HAP-1 (cell line): ENCODE results near the gene MTIF3.
"Not testable (repeated sequence)": the region's sequence is repeated elsewhere in the genome, so short reads cannot be mapped to it uniquely, and the experiment has no call there.

Experiments
- DNase-seq, 2 experiments: peaks; one replicate each; pipeline ENCODE4 v3.0.0-alpha.2; 2016 to 2020; ENCODE audit warnings: low spot score in 2 of 2
- H3K27me3 ChIP-seq: fragments of 250-450 bp; sonication (Bioruptor Pico); 2 replicates; pipeline ENCODE4 v1.5.1; 2020; ENCODE audit warnings: low read depth, mild to moderate bottlenecking, moderate library complexity
- H3K36me3 ChIP-seq: fragments of 250-450 bp; sonication (Bioruptor Pico); replicated peaks from 2 replicates; pipeline ENCODE4 v1.5.1; 2020; ENCODE audit warnings: mild to moderate bottlenecking
- H3K4me1 ChIP-seq: fragments of 250-450 bp; sonication (Bioruptor Pico); 2 replicates; pipeline ENCODE4 v1.5.1; 2020; ENCODE audit warnings: mild to moderate bottlenecking
- H3K4me3 ChIP-seq: fragments of 250-450 bp; sonication (Bioruptor Pico); 2 replicates; pipeline ENCODE4 v1.5.1; 2020; ENCODE audit warnings: mild to moderate bottlenecking, moderate library complexity
- H3K9me3 ChIP-seq: fragments of 250-450 bp; sonication (Bioruptor Pico); 2 replicates; pipeline ENCODE4 v1.5.1; 2020; ENCODE audit warnings: mild to moderate bottlenecking, moderate library complexity
- in situ Hi-C: fragments of 300-500 bp; cut with MboI; formaldehyde crosslinking; loops from 3 replicates; pipeline ENCODE4 v1.14.3; 2020; ENCODE audit warnings: low sequenced_read_pairs, inconsistent platforms, mixed read lengths

MTIF3 gene

GRCh38 chr13:27421101-27421871 is 29.1 kb downstream of the MTIF3 start:
- H3K36me3 ChIP-seq, result no peaks in the 10 kb centered on the region; the same call in 1 of the 2 replicates
- peaks cover 31% of the 10 kb centered on the region for H3K4me1 ChIP-seq
- DNase-seq, result peak; percentile 56 to 84
- no peak overlapping the region for H3K4me3 ChIP-seq
- no peaks in the 10 kb centered on the region for H3K27me3 ChIP-seq
- in situ Hi-C loops, result no loop called here
- H3K9me3 ChIP-seq, result no peaks in the 10 kb centered on the region

- DNase-seq, result no peak
- H3K9me3 ChIP-seq, result no peaks in the 10 kb centered on the region
- no peaks in the 10 kb centered on the region for H3K27me3 ChIP-seq
- no peak overlapping the region for H3K4me3 ChIP-seq
- in situ Hi-C loops, result no loop called here
- no peaks in the 10 kb centered on the region for H3K36me3 ChIP-seq
- peaks cover 17% of the 10 kb centered on the region for H3K4me1 ChIP-seq
These were observed 31.0 kb downstream of the MTIF3 start for GRCh38 chr13:27419328-27419727.

GRCh38 chr13:27415116-27415515 is 35.2 kb downstream of the MTIF3 start:
- DNase-seq, result no peak
- Histone ChIP-seq H3K4me3 (no peak overlapping the region), H3K27me3 (no peaks in the 10 kb centered on the region), H3K4me1 (no peaks in the 10 kb centered on the region), H3K36me3 (no peaks in the 10 kb centered on the region), H3K9me3 (no peaks in the 10 kb centered on the region)
- in situ Hi-C loops, result no loop called here

GRCh38 chr13:27411341-27411740 is 39.0 kb downstream of the MTIF3 start:
- H3K4me3 ChIP-seq, result no peak overlapping the region
- DNase-seq, result no peak
- in situ Hi-C loops, result no loop called here
- H3K36me3 ChIP-seq, result no peaks in the 10 kb centered on the region
- no peaks in the 10 kb centered on the region for H3K4me1 ChIP-seq
- H3K27me3 ChIP-seq, result no peaks in the 10 kb centered on the region
- H3K9me3 ChIP-seq, result no peaks in the 10 kb centered on the region

GRCh38 chr13:27409013-27409412 is 41.4 kb downstream of the MTIF3 start:
- in situ Hi-C loops, result no loop called here
- DNase-seq, result no peak
- no peaks in the 10 kb centered on the region for H3K27me3 ChIP-seq
- H3K36me3 ChIP-seq, result no peaks in the 10 kb centered on the region
- H3K4me1 ChIP-seq, result 0 out of 2 replicates have a peak, but pooled peaks cover 2% of the 10 kb centered on the region
- no peaks in the 10 kb centered on the region for H3K9me3 ChIP-seq
- H3K4me3 ChIP-seq, result no peak overlapping the region

- no peak overlapping the region for H3K4me3 ChIP-seq
- H3K9me3 ChIP-seq, result no peaks in the 10 kb centered on the region
- no peaks in the 10 kb centered on the region for H3K36me3 ChIP-seq
- no peak for DNase-seq
- no peaks in the 10 kb centered on the region for H3K27me3 ChIP-seq
- peaks cover 9% of the 10 kb centered on the region for H3K4me1 ChIP-seq
- in situ Hi-C loops, result no loop called here
These were observed 42.3 kb downstream of the MTIF3 start for GRCh38 chr13:27408074-27408473.

DNA sequence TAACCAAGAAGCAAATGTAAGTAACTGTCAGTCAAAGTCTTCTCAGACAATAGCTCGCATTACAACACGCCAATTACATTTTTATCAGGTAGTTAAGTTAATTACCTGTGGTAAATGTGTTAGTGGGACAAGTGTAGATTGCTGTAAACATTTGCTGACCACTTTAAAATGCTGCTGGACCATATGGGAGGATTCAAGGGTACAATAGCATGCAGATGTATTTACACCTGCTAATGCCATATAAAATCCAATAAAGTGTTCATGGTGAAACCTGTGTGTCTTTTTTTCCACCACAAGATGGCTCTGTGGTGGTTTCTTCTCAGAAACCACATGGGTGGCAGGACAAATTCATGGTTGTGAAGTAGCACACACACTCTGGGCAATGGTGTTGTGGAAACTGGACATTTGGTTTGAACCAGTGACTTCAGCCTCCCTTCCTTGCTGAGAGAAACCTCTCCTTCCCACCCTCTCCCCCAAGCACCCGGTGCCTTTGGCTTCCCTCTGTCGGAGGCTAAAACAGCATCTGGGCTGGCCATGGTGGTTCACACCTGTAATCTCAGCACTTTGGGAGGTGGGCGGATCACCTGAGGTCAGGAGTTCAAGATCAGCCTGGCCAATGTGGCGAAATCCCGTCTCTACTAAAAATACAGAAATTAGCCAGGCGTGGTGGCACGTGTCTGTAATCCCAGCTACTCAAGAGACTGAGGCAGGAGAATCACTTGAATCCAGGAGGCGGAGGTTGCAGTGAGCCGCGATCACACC is 44.0 kb downstream of the MTIF3 start:
- H3K27me3 ChIP-seq, result no peaks in the 10 kb centered on the region
- peak; percentile 33 to 44 for DNase-seq
- in situ Hi-C loops, result no loop called here

GRCh38 chr13:27405546-27406134 is 44.7 kb downstream of the MTIF3 start:
- H3K4me3 ChIP-seq, result no peak overlapping the region
- in situ Hi-C loops, result no loop called here
- DNase-seq, result no peak
- no peaks in the 10 kb centered on the region for H3K9me3 ChIP-seq
- H3K36me3 ChIP-seq, result no peaks in the 10 kb centered on the region
- H3K27me3 ChIP-seq, result no peaks in the 10 kb centered on the region
- peaks cover 16% of the 10 kb centered on the region for H3K4me1 ChIP-seq

More for the DNA sequence above, 44.0 kb downstream of the MTIF3 start:
- no peaks in the 10 kb centered on the region for H3K36me3 ChIP-seq
- no peaks in the 10 kb centered on the region for H3K9me3 ChIP-seq
- no peak overlapping the region for H3K4me3 ChIP-seq
- H3K4me1 ChIP-seq, result peaks cover 16% of the 10 kb centered on the region

- Histone ChIP-seq H3K4me3 (no peak overlapping the region), H3K27me3 (no peaks in the 10 kb centered on the region), H3K36me3 (no peaks in the 10 kb centered on the region), H3K4me1 (peaks cover 16% of the 10 kb centered on the region), H3K9me3 (no peaks in the 10 kb centered on the region)
- in situ Hi-C loops, result no loop called here
- no peak for DNase-seq
These were observed 45.7 kb downstream of the MTIF3 start for GRCh38 chr13:27404680-27405079.

GRCh38 chr13:27403727-27404385 is 46.5 kb downstream of the MTIF3 start:
- Histone ChIP-seq H3K9me3 (no peaks in the 10 kb centered on the region), H3K4me3 (no peak overlapping the region), H3K36me3 (no peaks in the 10 kb centered on the region), H3K4me1 (peaks cover 16% of the 10 kb centered on the region), H3K27me3 (no peaks in the 10 kb centered on the region)
- DNase-seq, result no peak
- in situ Hi-C loops, result no loop called here

DNA sequence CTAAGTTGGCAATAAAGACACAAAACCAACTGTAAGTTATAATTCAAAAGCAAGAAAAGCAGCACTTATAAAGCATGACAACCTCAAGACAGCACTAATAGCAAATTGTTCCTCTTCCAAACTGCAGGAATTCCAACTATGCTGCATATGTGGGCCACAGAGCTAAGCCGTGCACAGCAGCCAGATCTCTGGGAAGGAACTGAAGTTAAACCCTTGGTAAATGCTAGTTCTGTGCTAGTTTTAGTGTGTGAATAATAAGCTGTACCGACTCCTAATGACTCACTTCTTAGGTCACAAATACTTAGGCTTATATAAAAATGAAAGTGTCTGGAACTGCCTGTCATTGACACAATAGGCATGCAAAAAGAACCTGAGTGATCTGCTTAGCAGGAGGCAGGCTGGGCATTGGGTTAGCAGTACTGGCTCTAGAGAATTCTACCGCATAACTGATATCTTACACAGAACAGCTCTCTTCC is 47.1 kb downstream of the MTIF3 start:
- H3K4me3 ChIP-seq, result no peak overlapping the region
- H3K9me3 ChIP-seq, result no peaks in the 10 kb centered on the region
- no peaks in the 10 kb centered on the region for H3K36me3 ChIP-seq
- peaks cover 16% of the 10 kb centered on the region for H3K4me1 ChIP-seq
- peak; percentile 52 to 70 for DNase-seq
- no peaks in the 10 kb centered on the region for H3K27me3 ChIP-seq
- in situ Hi-C loops, result no loop called here

DNA sequence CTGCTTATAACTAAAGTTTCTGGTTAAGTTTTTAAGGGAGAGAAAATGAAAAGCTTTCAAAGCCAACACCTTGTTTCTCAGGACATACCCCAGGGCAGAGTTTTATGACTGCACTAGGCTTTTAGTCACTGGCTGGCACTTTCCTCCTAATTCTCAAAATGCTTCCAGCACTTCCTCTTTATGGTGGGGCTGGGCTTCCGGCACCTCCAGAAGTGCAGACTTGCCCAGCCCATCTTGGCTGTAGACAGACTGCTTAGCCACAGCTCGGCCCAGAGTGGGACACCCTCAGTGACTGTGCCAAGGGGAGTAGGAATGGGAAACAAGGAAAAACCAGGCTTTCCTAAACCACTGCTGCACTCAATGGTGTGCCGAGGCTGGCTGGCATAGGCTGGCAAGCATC is 49.2 kb downstream of the MTIF3 start:
- in situ Hi-C loops, result no loop called here
- no peak for DNase-seq
- no peaks in the 10 kb centered on the region for H3K27me3 ChIP-seq

DNA sequence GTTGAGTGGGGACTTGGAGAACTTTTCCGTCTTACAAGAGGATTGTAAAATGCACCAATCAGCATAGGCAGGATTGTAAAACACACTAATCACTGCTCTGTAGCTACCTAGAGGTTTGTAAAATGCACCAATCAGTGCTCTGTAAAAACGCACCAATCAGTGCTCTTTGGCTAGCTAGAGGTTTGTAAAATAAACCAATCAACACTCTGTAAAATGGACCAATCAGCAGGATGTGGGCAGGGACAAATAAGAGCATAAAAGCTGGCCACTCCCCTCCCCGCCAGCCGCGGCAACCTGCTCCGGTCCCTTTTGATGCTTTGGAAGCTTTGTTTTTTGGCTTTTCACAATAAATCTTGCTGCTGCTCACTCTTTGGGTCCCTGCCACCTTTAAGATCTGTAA is 50.0 kb downstream of the MTIF3 start:
- H3K4me3 ChIP-seq, DNase-seq, in situ Hi-C loops, H3K9me3 ChIP-seq, H3K27me3 ChIP-seq, H3K36me3 ChIP-seq: not testable (repeated sequence)
- H3K4me1 ChIP-seq, result peaks cover 14% of the 10 kb centered on the region

More for the DNA sequence above, 49.2 kb downstream of the MTIF3 start:
- Histone ChIP-seq H3K9me3 (no peaks in the 10 kb centered on the region), H3K4me1 (peaks cover 16% of the 10 kb centered on the region), H3K36me3 (no peaks in the 10 kb centered on the region), H3K4me3 (no peak overlapping the region)
